ENCODE data around the gene SEPTIN2. TPM values are rescaled to one million over a fixed set of nuclear protein-coding genes. Genes with fewer than 3 reads are reported as not detected.
A peak's percentile ranks its signal among the peaks of the same experiment; 100 is the strongest.

The SEPTIN2 gene
- total and polyA plus RNA-seq, 2 donors (not counting 3 experiments of a cell fraction or from before 2014, with no cell fraction given), result 427 to 512 TPM

DNA sequence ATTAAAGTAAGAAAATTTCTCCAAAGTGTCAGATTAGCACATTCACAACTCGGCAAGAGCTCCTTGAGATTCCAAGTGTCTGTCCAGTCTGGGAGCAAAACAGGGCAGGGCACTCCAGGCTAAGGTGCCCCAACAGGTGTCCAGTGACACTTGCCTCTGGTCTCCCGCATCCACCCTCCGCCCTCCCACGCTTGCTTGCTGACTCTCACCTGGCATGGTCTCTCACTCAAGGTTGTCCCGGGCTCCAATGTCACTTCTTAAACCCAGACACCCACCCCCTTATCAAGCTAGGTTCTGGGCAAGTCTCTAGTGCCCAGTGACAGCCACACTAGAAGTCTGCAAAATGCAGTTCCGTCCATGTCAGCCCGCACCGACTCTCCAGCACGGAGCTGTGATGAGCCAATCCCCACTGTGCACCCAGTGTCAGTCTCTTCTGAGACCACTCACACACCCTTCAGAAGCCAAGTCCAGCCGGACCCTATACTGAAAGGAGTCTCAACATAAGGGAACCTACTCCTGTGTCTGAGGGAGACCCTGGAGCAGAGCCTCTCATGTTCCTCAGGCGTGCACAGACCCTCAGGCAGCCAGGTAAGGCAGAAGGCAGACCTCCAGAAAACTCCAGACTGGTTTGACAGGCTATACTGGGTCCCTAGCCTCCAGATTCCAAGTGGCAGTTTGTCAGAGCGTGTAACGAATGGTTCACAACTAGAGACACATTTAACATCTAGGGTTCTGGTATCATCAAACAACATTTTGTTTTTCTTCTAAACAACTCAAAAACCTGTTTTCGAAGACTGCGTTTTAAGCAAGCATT, 45.8 kb upstream of the SEPTIN2 start:
- peak; percentile 12 for FAIRE-seq
- ChIA-PET POLR2A (no interaction called here), CTCF (interaction anchor here (1.6 kb wide), 1 partner anchor 13 kb away, joined by 6 read pairs; no protein-coding TSS in a partner anchor)
- dilution Hi-C loops (cut with MboI; ENCODE audit: extremely low pct_ligation_motif_present, low sequenced_read_pairs) (no loop called here), intact Hi-C loops (cut with micrococcal nuclease) (no loop called here)
- Histone ChIP-seq H4K20me1 (replicated peaks; ENCODE audit: control insufficient read depth, extremely low read depth, insufficient read depth, low read length) (peaks cover 9% of the 10 kb centered on the region), H3K79me2 (ENCODE audit: control insufficient read depth, insufficient read depth, low read length) (peaks cover 73% of the 10 kb centered on the region), H3K9ac (replicated peaks; ENCODE audit: extremely low read depth, insufficient read depth, low read length) (peak overlapping the region; percentile 3), H3K27ac (ENCODE audit: insufficient read depth, low read depth, low read length) (no peak overlapping the region), H3K36me3 (ENCODE audit: control insufficient read depth in 2 of 2, extremely low read depth in 1 of 2, insufficient read depth in 2 of 2, low read length in 2 of 2) (peaks cover 12 to 15% of the 10 kb centered on the region in 2 experiments), H3K4me1 (ENCODE audit: control insufficient read depth, extremely low read depth, insufficient read depth, low read length) (peaks cover 27% of the 10 kb centered on the region), H3K27me3 (ENCODE audit: control insufficient read depth in 2 of 2, insufficient read depth in 2 of 2, low read length in 2 of 2) (no peaks in the 10 kb centered on the region), H2AFZ (ENCODE audit: low read depth, low read length) (no peak overlapping the region), H3K9me1 (replicated peaks; ENCODE audit: control insufficient read depth, extremely low read depth, insufficient read depth, low read length) (no peaks in the 10 kb centered on the region), H3K9me3 (replicated peaks; ENCODE audit: control insufficient read depth, insufficient read depth, low read length) (no peaks in the 10 kb centered on the region), H3K4me2 (ENCODE audit: insufficient read depth, low read length) (peak overlapping the region; percentile 95), H3K4me3 (replicated peaks in 1 of 3; ENCODE audit: insufficient read depth in 1 of 3, low read depth in 1 of 3, low read length in 3 of 3) (no peak overlapping the region)
- no TSS peak for BruUV-seq (replicated peaks)
- no peak for TF ChIP-seq GATA2 (IDR thresholded peaks at IDR 0.05; ENCODE audit: insufficient read depth, insufficient read length, low read depth, low read length)
- no peak for TF ChIP-seq POLR2AphosphoS5 (IDR thresholded peaks at IDR 0.05; ENCODE audit: insufficient read depth, low read depth, low read length)
- TF ChIP-seq, protein P1, sequence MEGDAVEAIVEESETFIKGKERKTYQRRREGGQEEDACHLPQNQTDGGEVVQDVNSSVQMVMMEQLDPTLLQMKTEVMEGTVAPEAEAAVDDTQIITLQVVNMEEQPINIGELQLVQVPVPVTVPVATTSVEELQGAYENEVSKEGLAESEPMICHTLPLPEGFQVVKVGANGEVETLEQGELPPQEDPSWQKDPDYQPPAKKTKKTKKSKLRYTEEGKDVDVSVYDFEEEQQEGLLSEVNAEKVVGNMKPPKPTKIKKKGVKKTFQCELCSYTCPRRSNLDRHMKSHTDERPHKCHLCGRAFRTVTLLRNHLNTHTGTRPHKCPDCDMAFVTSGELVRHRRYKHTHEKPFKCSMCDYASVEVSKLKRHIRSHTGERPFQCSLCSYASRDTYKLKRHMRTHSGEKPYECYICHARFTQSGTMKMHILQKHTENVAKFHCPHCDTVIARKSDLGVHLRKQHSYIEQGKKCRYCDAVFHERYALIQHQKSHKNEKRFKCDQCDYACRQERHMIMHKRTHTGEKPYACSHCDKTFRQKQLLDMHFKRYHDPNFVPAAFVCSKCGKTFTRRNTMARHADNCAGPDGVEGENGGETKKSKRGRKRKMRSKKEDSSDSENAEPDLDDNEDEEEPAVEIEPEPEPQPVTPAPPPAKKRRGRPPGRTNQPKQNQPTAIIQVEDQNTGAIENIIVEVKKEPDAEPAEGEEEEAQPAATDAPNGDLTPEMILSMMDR (IDR thresholded peaks at IDR 0.05; ENCODE audit: extremely low read depth in 1 of 2, insufficient read depth in 1 of 2, low read depth in 1 of 2, low read length in 2 of 2), result no peak
- no peak for TF ChIP-seq EZH2 (IDR thresholded peaks at IDR 0.05; ENCODE audit: borderline replicate concordance, low read depth, low read length, severe bottlenecking)
- no peak for TF ChIP-seq MYC (IDR thresholded peaks at IDR 0.05; ENCODE audit: low read depth, low read length)
- TF ChIP-seq FOS (IDR thresholded peaks at IDR 0.05; ENCODE audit: borderline replicate concordance, insufficient read depth, low read length), result no peak
- TF ChIP-seq, protein P2, sequence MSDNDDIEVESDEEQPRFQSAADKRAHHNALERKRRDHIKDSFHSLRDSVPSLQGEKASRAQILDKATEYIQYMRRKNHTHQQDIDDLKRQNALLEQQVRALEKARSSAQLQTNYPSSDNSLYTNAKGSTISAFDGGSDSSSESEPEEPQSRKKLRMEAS (IDR thresholded peaks at IDR 0.05; ENCODE audit: insufficient read depth, insufficient read length), result no peak
- TF ChIP-seq JUN (IDR thresholded peaks at IDR 0.05; ENCODE audit: borderline replicate concordance, insufficient read depth, insufficient read length, low read depth), result no peak
- TF ChIP-seq POLR2A (IDR thresholded peaks at IDR 0.05; ENCODE audit: low read depth, low read length), result no peak
- no peak for DNase-seq (ENCODE audit: low read depth, low spot score)
